ENCODE data around the gene ATF2. TPM values are rescaled to one million over a fixed set of nuclear protein-coding genes. Genes with fewer than 3 reads are reported as not detected.

The ATF2 gene
- total and polyA plus RNA-seq, 9 of the 15 experiments (the other 6 are each of a cell fraction or from before 2014, with no cell fraction given) = 24.2 to 111 (median 45.9) TPM

DNA sequence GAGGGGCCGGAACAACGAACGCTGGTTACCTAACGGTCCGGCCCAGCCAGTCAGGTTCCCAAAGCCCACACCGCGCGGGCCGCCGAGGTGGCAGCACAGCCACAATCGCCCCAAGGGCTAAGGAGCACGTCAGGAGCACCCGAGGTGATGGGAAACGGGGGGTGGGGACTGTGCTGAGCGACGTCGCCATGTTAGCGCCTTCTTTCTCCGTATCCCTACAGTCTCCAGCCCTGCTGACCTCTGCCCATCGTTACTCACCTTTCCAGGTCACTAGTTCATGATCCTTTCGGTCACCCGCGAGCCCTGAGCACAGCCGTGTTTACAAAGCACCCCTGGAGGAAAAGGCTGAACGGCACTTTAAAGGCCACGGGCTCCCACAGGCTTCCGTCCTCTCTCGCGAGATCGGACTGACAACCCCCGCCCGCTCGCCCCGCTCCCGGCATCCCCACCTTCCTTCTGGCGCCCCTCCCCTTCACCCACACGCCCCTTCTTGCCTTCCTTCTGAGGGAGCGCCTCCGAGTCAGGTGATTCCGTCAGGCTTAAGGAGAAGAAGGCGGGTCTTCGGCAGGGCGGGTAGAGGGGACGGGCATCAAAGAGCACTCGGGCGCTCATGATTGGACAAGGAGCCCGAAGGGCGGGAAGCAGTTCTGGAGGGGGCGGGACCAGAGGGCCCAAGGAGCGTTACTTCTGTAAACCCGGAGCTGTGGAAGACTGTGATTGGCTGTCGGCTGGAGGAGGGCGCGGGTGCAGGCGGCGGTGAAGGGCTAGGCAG lies at the start of gene ATF2 (continued):
- TF ChIP-seq, protein P1, sequence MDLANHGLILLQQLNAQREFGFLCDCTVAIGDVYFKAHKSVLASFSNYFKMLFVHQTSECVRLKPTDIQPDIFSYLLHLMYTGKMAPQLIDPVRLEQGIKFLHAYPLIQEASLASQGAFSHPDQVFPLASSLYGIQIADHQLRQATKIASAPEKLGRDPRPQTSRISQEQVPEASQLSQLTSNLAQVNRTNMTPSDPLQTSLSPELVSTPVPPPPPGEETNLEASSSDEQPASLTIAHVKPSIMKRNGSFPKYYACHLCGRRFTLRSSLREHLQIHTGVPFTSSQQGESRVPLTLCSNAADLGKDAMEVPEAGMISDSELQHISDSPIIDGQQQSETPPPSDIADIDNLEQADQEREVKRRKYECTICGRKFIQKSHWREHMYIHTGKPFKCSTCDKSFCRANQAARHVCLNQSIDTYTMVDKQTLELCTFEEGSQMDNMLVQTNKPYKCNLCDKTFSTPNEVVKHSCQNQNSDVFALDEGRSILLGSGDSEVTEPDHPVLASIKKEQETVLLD (IDR thresholded peaks at IDR 0.05) = no peak; the same call in 1 of the 2 replicates
- TF ChIP-seq ZKSCAN8 (CRISPR knock-in tag; IDR thresholded peaks at IDR 0.05) (no peak), NCOA6 (IDR thresholded peaks at IDR 0.05) (no peak), CHD2 (IDR thresholded peaks at IDR 0.05; ENCODE audit: low read depth, low read length) (peak; percentile 99), ZNF586 (CRISPR knock-in tag; conservative IDR thresholded peaks at IDR 0.05) (no peak), POLR2A (conservative IDR thresholded peaks at IDR 0.05) (peak; percentile 97), MCM2 (IDR thresholded peaks at IDR 0.05; ENCODE audit: low read depth) (no peak), XRCC3 (IDR thresholded peaks at IDR 0.05) (no peak), STAT5A (IDR thresholded peaks at IDR 0.05; ENCODE audit: borderline replicate concordance, low read length) (peak; percentile 33; the same call in 1 of the 2 replicates), HNRNPL (IDR thresholded peaks at IDR 0.05; ENCODE audit: low read depth, low read length) (no peak), ZNF778 (CRISPR knock-in tag; IDR thresholded peaks at IDR 0.05) (no peak), POLR2AphosphoS2 (IDR thresholded peaks at IDR 0.05; ENCODE audit: low read length) (no peak; the same call in 1 of the 2 replicates)
- TF ChIP-seq, protein P2, sequence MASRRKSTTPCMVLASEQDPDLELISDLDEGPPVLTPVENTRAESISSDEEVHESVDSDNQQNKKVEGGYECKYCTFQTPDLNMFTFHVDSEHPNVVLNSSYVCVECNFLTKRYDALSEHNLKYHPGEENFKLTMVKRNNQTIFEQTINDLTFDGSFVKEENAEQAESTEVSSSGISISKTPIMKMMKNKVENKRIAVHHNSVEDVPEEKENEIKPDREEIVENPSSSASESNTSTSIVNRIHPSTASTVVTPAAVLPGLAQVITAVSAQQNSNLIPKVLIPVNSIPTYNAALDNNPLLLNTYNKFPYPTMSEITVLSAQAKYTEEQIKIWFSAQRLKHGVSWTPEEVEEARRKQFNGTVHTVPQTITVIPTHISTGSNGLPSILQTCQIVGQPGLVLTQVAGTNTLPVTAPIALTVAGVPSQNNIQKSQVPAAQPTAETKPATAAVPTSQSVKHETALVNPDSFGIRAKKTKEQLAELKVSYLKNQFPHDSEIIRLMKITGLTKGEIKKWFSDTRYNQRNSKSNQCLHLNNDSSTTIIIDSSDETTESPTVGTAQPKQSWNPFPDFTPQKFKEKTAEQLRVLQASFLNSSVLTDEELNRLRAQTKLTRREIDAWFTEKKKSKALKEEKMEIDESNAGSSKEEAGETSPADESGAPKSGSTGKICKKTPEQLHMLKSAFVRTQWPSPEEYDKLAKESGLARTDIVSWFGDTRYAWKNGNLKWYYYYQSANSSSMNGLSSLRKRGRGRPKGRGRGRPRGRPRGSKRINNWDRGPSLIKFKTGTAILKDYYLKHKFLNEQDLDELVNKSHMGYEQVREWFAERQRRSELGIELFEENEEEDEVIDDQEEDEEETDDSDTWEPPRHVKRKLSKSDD (conservative IDR thresholded peaks at IDR 0.05; ENCODE audit: low read length) = peak; percentile 95
- TF ChIP-seq, protein P3, sequence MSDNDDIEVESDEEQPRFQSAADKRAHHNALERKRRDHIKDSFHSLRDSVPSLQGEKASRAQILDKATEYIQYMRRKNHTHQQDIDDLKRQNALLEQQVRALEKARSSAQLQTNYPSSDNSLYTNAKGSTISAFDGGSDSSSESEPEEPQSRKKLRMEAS (CRISPR knock-in tag; IDR thresholded peaks at IDR 0.05) = peak; percentile 50
- TF ChIP-seq, protein P4, sequence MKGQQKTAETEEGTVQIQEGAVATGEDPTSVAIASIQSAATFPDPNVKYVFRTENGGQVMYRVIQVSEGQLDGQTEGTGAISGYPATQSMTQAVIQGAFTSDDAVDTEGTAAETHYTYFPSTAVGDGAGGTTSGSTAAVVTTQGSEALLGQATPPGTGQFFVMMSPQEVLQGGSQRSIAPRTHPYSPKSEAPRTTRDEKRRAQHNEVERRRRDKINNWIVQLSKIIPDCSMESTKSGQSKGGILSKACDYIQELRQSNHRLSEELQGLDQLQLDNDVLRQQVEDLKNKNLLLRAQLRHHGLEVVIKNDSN (CRISPR knock-in tag; IDR thresholded peaks at IDR 0.05) = peak; percentile 88
- TF ChIP-seq, protein P5, sequence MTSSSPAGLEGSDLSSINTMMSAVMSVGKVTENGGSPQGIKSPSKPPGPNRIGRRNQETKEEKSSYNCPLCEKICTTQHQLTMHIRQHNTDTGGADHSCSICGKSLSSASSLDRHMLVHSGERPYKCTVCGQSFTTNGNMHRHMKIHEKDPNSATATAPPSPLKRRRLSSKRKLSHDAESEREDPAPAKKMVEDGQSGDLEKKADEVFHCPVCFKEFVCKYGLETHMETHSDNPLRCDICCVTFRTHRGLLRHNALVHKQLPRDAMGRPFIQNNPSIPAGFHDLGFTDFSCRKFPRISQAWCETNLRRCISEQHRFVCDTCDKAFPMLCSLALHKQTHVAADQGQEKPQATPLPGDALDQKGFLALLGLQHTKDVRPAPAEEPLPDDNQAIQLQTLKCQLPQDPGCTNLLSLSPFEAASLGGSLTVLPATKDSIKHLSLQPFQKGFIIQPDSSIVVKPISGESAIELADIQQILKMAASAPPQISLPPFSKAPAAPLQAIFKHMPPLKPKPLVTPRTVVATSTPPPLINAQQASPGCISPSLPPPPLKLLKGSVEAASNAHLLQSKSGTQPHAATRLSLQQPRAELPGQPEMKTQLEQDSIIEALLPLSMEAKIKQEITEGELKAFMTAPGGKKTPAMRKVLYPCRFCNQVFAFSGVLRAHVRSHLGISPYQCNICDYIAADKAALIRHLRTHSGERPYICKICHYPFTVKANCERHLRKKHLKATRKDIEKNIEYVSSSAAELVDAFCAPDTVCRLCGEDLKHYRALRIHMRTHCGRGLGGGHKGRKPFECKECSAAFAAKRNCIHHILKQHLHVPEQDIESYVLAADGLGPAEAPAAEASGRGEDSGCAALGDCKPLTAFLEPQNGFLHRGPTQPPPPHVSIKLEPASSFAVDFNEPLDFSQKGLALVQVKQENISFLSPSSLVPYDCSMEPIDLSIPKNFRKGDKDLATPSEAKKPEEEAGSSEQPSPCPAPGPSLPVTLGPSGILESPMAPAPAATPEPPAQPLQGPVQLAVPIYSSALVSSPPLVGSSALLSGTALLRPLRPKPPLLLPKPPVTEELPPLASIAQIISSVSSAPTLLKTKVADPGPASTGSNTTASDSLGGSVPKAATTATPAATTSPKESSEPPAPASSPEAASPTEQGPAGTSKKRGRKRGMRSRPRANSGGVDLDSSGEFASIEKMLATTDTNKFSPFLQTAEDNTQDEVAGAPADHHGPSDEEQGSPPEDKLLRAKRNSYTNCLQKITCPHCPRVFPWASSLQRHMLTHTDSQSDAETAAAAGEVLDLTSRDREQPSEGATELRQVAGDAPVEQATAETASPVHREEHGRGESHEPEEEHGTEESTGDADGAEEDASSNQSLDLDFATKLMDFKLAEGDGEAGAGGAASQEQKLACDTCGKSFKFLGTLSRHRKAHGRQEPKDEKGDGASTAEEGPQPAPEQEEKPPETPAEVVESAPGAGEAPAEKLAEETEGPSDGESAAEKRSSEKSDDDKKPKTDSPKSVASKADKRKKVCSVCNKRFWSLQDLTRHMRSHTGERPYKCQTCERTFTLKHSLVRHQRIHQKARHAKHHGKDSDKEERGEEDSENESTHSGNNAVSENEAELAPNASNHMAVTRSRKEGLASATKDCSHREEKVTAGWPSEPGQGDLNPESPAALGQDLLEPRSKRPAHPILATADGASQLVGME (CRISPR knock-in tag; IDR thresholded peaks at IDR 0.05) = 0 out of 2 replicates have a peak, but pooled peaks have one; percentile 75
